NCI-H345 (cell line): Measurements from ENCODE around the gene RPS19BP1.
A peak's percentile ranks its signal among the peaks of the same experiment; 100 is the strongest.
"Not testable (repeated sequence)": the region's sequence is repeated elsewhere in the genome, so short reads cannot be mapped to it uniquely, and the experiment has no call there.

ENCODE experiments used
- DNase-seq: peaks from one replicate; lab custom pipeline; 2025; lab: John Stamatoyannopoulos, UW

The RPS19BP1 gene

GRCh38 chr22:39513791-39514190, 18.8 kb downstream of the RPS19BP1 start:
- DNase-seq, result no peak

GRCh38 chr22:39512026-39512425, 20.5 kb downstream of the RPS19BP1 start:
- DNase-seq, result no peak

- no peak for DNase-seq
Observed at GRCh38 chr22:39511226-39511625, 21.3 kb downstream of the RPS19BP1 start.

GRCh38 chr22:39510529-39511149, 21.9 kb downstream of the RPS19BP1 start:
- DNase-seq, result no peak

- no peak for DNase-seq
Observed at GRCh38 chr22:39508393-39508792, 24.2 kb downstream of the RPS19BP1 start.

- not testable (repeated sequence) for DNase-seq
Observed at GRCh38 chr22:39507021-39507420, 25.5 kb downstream of the RPS19BP1 start.

GRCh38 chr22:39504071-39504470, 28.5 kb downstream of the RPS19BP1 start:
- DNase-seq, result no peak

- DNase-seq, result no peak
Observed at GRCh38 chr22:39503630-39504029, 28.9 kb downstream of the RPS19BP1 start.

GRCh38 chr22:39502789-39503409, 29.6 kb downstream of the RPS19BP1 start:
- DNase-seq, result no peak

GRCh38 chr22:39502109-39502788, 30.3 kb downstream of the RPS19BP1 start, which contains the start of gene MIEF1:
Gene MIEF1 (plus strand): TSS chr22:39502290. CDS start chr22:39511295, 9,005 bp downstream.
- peak; percentile 94 for DNase-seq

GRCh38 chr22:39501644-39502108, 30.9 kb downstream of the RPS19BP1 start:
- no peak for DNase-seq

- DNase-seq, result no peak
Observed at GRCh38 chr22:39500101-39500500, 32.4 kb downstream of the RPS19BP1 start.

GRCh38 chr22:39498802-39499201, 33.7 kb downstream of the RPS19BP1 start:
- no peak for DNase-seq

- peak; percentile 55 for DNase-seq
Observed at GRCh38 chr22:39498368-39498767, 34.2 kb downstream of the RPS19BP1 start.

GRCh38 chr22:39497429-39497828, 35.1 kb downstream of the RPS19BP1 start:
- DNase-seq, result no peak

GRCh38 chr22:39496131-39496838, 36.3 kb downstream of the RPS19BP1 start:
- peak; percentile 29 for DNase-seq

- DNase-seq, result no peak
Observed at GRCh38 chr22:39494471-39495120, 38.0 kb downstream of the RPS19BP1 start.

- no peak for DNase-seq
Observed at GRCh38 chr22:39493759-39494158, 38.8 kb downstream of the RPS19BP1 start.

GRCh38 chr22:39492186-39492585, 40.4 kb downstream of the RPS19BP1 start:
- DNase-seq, result no peak

GRCh38 chr22:39491696-39492095, 40.9 kb downstream of the RPS19BP1 start:
- DNase-seq, result no peak

- no peak for DNase-seq
Observed at GRCh38 chr22:39490966-39491680, 41.4 kb downstream of the RPS19BP1 start.
